GM23338 (cell line): Measurements from ENCODE around the gene BLTP2. TPM values are rescaled to one million over a fixed set of nuclear protein-coding genes. Genes with fewer than 3 reads are reported as not detected.

Experiments used
- CREB1 ChIP-seq: fragments of 250-450 bp; sonication (Bioruptor Pico); IDR thresholded peaks from 2 replicates; pipeline ENCODE4 v1.5.0; 2020; ENCODE audit warnings: low read depth, mild to moderate bottlenecking, moderate library complexity
- CTCF ChIP-seq, 2 experiments: fragments of 200-600 bp in 1 of 2; sonication (generic) in 1 of 2; conservative IDR thresholded peaks; 2 replicates each; pipeline versions ENCODE4 v1.5.1 to v1.6.1; 2016 to 2017; ENCODE audit warnings: antibody characterized with exemption in 2 of 2, low read depth in 2 of 2, mild to moderate bottlenecking in 2 of 2, moderate library complexity in 1 of 2
- ETS1 ChIP-seq: IDR thresholded peaks from 2 replicates; pipeline ENCODE4 v1.6.1; 2016; ENCODE audit warnings: antibody characterized with exemption
- EZH2phosphoT487 ChIP-seq: fragments of 200-600 bp; sonication (generic); IDR thresholded peaks from one replicate; pipeline ENCODE4 v1.8.1; 2018; ENCODE audit warnings: antibody characterized with exemption; ENCODE audit not compliant: unreplicated experiment
- JUNB ChIP-seq: IDR thresholded peaks from one replicate; pipeline ENCODE4 v1.6.1; 2016; ENCODE audit warnings: antibody characterized with exemption; ENCODE audit not compliant: unreplicated experiment
- NANOG ChIP-seq: IDR thresholded peaks from 2 replicates; pipeline ENCODE4 v1.6.1; 2016; ENCODE audit warnings: antibody characterized with exemption, borderline replicate concordance
- POLR2AphosphoS5 ChIP-seq: IDR thresholded peaks from 2 replicates; pipeline ENCODE4 v1.6.1; 2016; ENCODE audit warnings: antibody characterized with exemption, low read depth
- REST ChIP-seq: IDR thresholded peaks from one replicate; pipeline ENCODE4 v1.6.1; 2018; ENCODE audit warnings: antibody characterized with exemption; ENCODE audit not compliant: unreplicated experiment
- ZNF331 ChIP-seq: fragments of 250-450 bp; sonication (Bioruptor Pico); IDR thresholded peaks from 2 replicates; pipeline ENCODE4 v1.5.0; 2020; ENCODE audit warnings: low read depth, mild to moderate bottlenecking, moderate library complexity
- ZNF462 ChIP-seq: fragments of 250-450 bp; sonication (Bioruptor Pico); IDR thresholded peaks from 2 replicates; pipeline ENCODE4 v1.5.0; 2020; ENCODE audit warnings: mild to moderate bottlenecking, moderate library complexity
- polyA plus RNA-seq: library from polyadenylated mRNA; unstranded; fragments of >200 nt; fragmentation: Nextera tagmentation; extraction: Ambion mirVana; gene quantifications from 2 replicates; pipeline ENCODE4 v1.2.1, GENCODE V29; 2016
- total RNA-seq: library from RNA; depleted of rRNA; stranded (reverse); fragments of >200 nt; shearing (Covaris generic); gene quantifications from 2 replicates; pipeline ENCODE4 v1.2.3, GENCODE V29; 2014

The BLTP2 gene
- total and polyA plus RNA-seq, 2 experiments from 2014 or later: 58.6 to 166 TPM

GRCh38 chr17:28663723-28664122 is 18.8 kb upstream of the BLTP2 start (continued):
- TF ChIP-seq ZNF462 (CRISPR knock-in tag): no peak
- no peak for TF ChIP-seq JUNB
- TF ChIP-seq CREB1 (CRISPR knock-in tag): no peak
- TF ChIP-seq CTCF (conservative IDR thresholded peaks at IDR 0.05; ENCODE audit: low read depth in 2 of 2): no peak
- TF ChIP-seq ZNF331 (CRISPR knock-in tag): no peak
- no peak for TF ChIP-seq REST
- TF ChIP-seq EZH2phosphoT487: no peak
- TF ChIP-seq POLR2AphosphoS5: no peak
- no peak for TF ChIP-seq ETS1
- no peak for TF ChIP-seq NANOG
